T-cell (primary cell): ENCODE data around the gene ARRDC3. TPM values are rescaled to one million over a fixed set of nuclear protein-coding genes. Genes with fewer than 3 reads are reported as not detected.
"Not testable (repeated sequence)": the region's sequence is repeated elsewhere in the genome, so short reads cannot be mapped to it uniquely, and the experiment has no call there.

ENCODE experiments used
- ATAC-seq, 4 experiments: fragments of 200-7000 bp in 3 of 4; fragments of 150-1000 bp in 1 of 4; cut with Tn5 transposase; replicated peaks in 1 of 4; 1 replicate in 3 of 4; 2 replicates in 1 of 4; pipeline ENCODE4 v1.10.0; 2021; ENCODE audit warnings: moderate library complexity in 3 of 4, mild to moderate bottlenecking in 2 of 4, moderate number of reproducible peaks in 1 of 4
- CTCF ChIA-PET, 2 donors: fragments of 300-600 bp; sonication (Branson Sonifier 250); formaldehyde crosslinking; loops; one replicate each; lab custom pipeline; 2022; ENCODE audit warnings: antibody characterized with exemption in 2 of 2; lab: Charles Lee
- POLR2A ChIA-PET, 2 donors: fragments of 300-600 bp; sonication (Branson Sonifier 250); formaldehyde crosslinking; loops; one replicate each; lab custom pipeline; 2022; ENCODE audit warnings: antibody characterized with exemption in 2 of 2; lab: Charles Lee
- DNase-seq, 35 experiments: peaks; one replicate each; pipeline versions ENCODE4 v3.0.0 to v3.0.0-alpha.2; 2013 to 2023
- H3K27ac ChIP-seq: one replicate; pipeline ENCODE4 v1.5.1; 2013; ENCODE audit warnings: low read length
- H3K27me3 ChIP-seq, 2 experiments: replicated peaks in 1 of 2; 1 replicate in 1 of 2; 2 replicates in 1 of 2; pipeline versions ENCODE4 v1.6.1 to v1.7.0; 2013; ENCODE audit warnings: low read length in 1 of 2, mixed read lengths in 1 of 2; ENCODE audit not compliant: control insufficient read depth in 2 of 2, insufficient read depth in 2 of 2; ENCODE audit errors: extremely low read depth in 1 of 2
- H3K36me3 ChIP-seq, 2 donors: 1 replicate in 1 of 2; 2 replicates in 1 of 2; pipeline versions ENCODE4 v1.6.1 to v1.7.0; 2013; ENCODE audit warnings: low read length in 1 of 2; ENCODE audit not compliant: control insufficient read depth in 2 of 2, insufficient read depth in 1 of 2; ENCODE audit errors: extremely low read depth in 1 of 2
- H3K4me1 ChIP-seq, 2 experiments: 1 replicate in 1 of 2; 2 replicates in 1 of 2; pipeline versions ENCODE4 v1.6.1 to v1.7.0; 2013; ENCODE audit warnings: low read length in 2 of 2, mixed read lengths in 1 of 2; ENCODE audit not compliant: insufficient read depth in 2 of 2, control insufficient read depth in 1 of 2; ENCODE audit errors: extremely low read depth in 1 of 2
- H3K4me3 ChIP-seq, 2 donors: 1 replicate in 1 of 2; 2 replicates in 1 of 2; pipeline versions ENCODE4 v1.5.1 to v1.7.0; 2013; ENCODE audit warnings: mild to moderate bottlenecking in 2 of 2, low read length in 1 of 2, moderate library complexity in 1 of 2; ENCODE audit not compliant: control insufficient read depth in 1 of 2; ENCODE audit errors: extremely low read depth in 1 of 2
- H3K9me3 ChIP-seq: 2 replicates; pipeline ENCODE4 v1.7.0; 2013
- H3K27ac Mint-ChIP-seq, 2 donors: one replicate each; pipeline ENCODE4 v1.8.0; 2020 to 2021; ENCODE audit warnings: mild to moderate bottlenecking in 2 of 2, mixed read lengths in 2 of 2
- H3K27me3 Mint-ChIP-seq, 2 donors: one replicate each; pipeline ENCODE4 v1.8.0; 2021 to 2022; ENCODE audit warnings: mixed read lengths in 2 of 2
- H3K36me3 Mint-ChIP-seq: one replicate; pipeline ENCODE4 v1.8.0; 2021; ENCODE audit warnings: mixed read lengths
- H3K4me1 Mint-ChIP-seq, 3 donors: one replicate each; pipeline ENCODE4 v1.8.0; 2020 to 2022; ENCODE audit warnings: mixed read lengths in 3 of 3, mild to moderate bottlenecking in 1 of 3
- H3K4me3 Mint-ChIP-seq, 3 donors: one replicate each; pipeline ENCODE4 v1.8.0; 2020 to 2022; ENCODE audit warnings: mild to moderate bottlenecking in 3 of 3, mixed read lengths in 3 of 3, moderate library complexity in 3 of 3
- H3K9me3 Mint-ChIP-seq, 3 donors: one replicate each; pipeline ENCODE4 v1.8.0; 2020 to 2022; ENCODE audit warnings: mixed read lengths in 3 of 3
- WGBS: methylation state at CpG from one replicate; pipeline ENCODE4 v1.1.5; 2013; ENCODE audit warnings: missing lambda C conversion rate; ENCODE audit not compliant: insufficient coverage; 5-methylcytosine and 5-hydroxymethylcytosine counted together
- total RNA-seq, 35 experiments: library from RNA in 6 of 35; stranded (reverse) in 6 of 35; fragments of 120-200 nt in 1 of 35; gene quantifications; one replicate each; pipeline versions ENCODE4 v1.2.1 to v1.2.4 and lab custom pipeline; 2013 to 2026

The ARRDC3 gene
- total RNA-seq, 5 donors from 2014 or later (not counting 1 experiment from before 2014, with no cell fraction given) = 107 to 219 (median 127) TPM

DNA sequence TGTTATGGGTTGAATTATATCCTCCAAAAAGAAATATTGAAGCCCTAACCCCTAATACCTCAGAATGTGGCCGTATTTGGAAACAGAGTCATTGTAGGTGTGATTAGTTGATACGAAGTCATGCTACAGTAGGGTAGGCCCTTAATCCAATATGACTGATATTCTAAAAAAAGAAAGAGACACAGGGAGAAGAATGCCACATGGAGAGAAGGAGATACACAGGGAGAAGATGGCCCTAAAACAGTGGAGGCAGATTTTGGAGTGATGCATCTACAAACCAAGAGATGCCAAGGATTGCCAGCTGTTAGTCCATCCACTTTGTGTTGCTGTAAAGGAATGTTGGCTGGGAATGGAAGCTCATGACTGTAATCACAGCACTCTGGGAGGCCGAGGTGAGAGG, 21.3 kb downstream of the ARRDC3 start:
- Mint-ChIP-seq H3K27ac (peak overlapping the region in 1 of 2 donors; percentile 37), H3K36me3 (peaks cover 9% of the 10 kb centered on the region), H3K9me3 (peaks cover 10 to 13% (median 10%) of the 10 kb centered on the region in 3 donors), H3K4me1 (peaks cover 10 to 14% (median 12%) of the 10 kb centered on the region in 3 donors), H3K27me3 (peaks cover 0 to 1% of the 10 kb centered on the region in 2 donors), H3K4me3 (no peak overlapping the region)
- POLR2A ChIA-PET = interaction anchor here (0.6 to 1.1 kb wide), 3 partner anchors 14 to 45 kb away, joined by 3 to 5 read pairs (median 3); no protein-coding TSS in a partner anchor
- H3K27ac ChIP-seq = no peak overlapping the region
- CTCF ChIA-PET = interaction anchor here (0.5 to 1.4 kb wide), 4 partner anchors 11 to 115 kb away, joined by 3 to 4 read pairs (median 4); no protein-coding TSS in a partner anchor
- peaks cover 0 to under 1% of the 10 kb centered on the region in 2 donors for H3K36me3 ChIP-seq
- no peaks in the 10 kb centered on the region for H3K4me1 ChIP-seq
- DNase-seq (no peak), ATAC-seq (no peak)
- peaks cover 0 to 7% of the 10 kb centered on the region in 2 experiments for H3K27me3 ChIP-seq
- no peaks in the 10 kb centered on the region for H3K9me3 ChIP-seq
- no peak overlapping the region for H3K4me3 ChIP-seq
- WGBS = 80% methylated on average over 1 of the region's 3 CpGs

- H3K4me3 ChIP-seq = no peak overlapping the region
- peaks cover 0 to 1% of the 10 kb centered on the region in 2 donors for H3K27me3 Mint-ChIP-seq
- peaks cover 10 to 14% (median 12%) of the 10 kb centered on the region in 3 donors for H3K4me1 Mint-ChIP-seq
- no peak overlapping the region for H3K27ac ChIP-seq
- peaks cover 10 to 13% (median 10%) of the 10 kb centered on the region in 3 donors for H3K9me3 Mint-ChIP-seq
- 50% methylated on average over 2 of the region's 6 CpGs for WGBS
- peak in 3 of 4 experiments; percentile 31 to 52 (median 45) for ATAC-seq
- H3K36me3 ChIP-seq = no peaks in the 10 kb centered on the region
- H3K27ac Mint-ChIP-seq = peak overlapping the region; percentile 37 to 77
- H3K4me1 ChIP-seq = no peaks in the 10 kb centered on the region
- no peaks in the 10 kb centered on the region for H3K9me3 ChIP-seq
- POLR2A ChIA-PET = interaction anchor here in 1 of 2 donors (1.1 kb wide), 1 partner anchor 17 kb away, joined by 3 read pairs; no protein-coding TSS in a partner anchor
- CTCF ChIA-PET = interaction anchor here in 1 of 2 donors (1.4 kb wide), 1 partner anchor 24 kb away, joined by 4 read pairs; no protein-coding TSS in a partner anchor
- peaks cover 4% of the 10 kb centered on the region for H3K36me3 Mint-ChIP-seq
- peaks cover 0 to 7% of the 10 kb centered on the region in 2 experiments for H3K27me3 ChIP-seq
- DNase-seq = peak in 1 of 35 experiments; percentile 38
- no peak overlapping the region for H3K4me3 Mint-ChIP-seq
Measured at GRCh38 chr5:91361055-91361701, 21.9 kb downstream of the ARRDC3 start.

DNA sequence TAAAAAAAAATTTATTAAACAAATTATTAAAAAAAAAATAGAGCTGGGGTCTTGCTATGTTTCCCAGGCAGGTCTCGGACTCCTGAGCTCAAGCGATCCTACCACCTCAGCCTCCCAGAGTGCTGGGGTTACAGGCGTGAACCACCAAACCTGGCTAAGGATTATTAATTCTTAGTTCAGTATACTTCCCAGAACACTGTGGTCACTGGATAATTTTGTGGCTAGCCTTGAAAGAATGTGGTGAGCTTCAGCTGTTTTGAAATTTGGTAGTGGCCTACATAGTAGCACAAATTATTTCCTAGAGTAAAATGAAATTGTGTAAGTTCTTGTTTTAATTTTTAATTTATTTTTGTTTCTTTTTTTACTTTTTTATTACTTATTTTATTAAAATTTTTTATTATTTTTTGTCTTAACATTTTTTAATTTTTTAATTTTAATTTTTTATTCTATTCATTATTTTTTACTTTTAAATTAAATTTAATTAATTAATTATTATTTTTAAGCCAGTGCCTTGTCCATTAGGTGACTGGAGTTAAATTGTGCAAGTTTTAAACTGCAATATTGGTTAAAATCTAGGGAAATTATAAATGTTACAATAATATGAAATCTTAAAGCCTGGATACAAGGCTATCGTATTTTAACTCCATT, 23.0 kb downstream of the ARRDC3 start:
- no peak overlapping the region for H3K4me3 ChIP-seq
- H3K4me3 Mint-ChIP-seq = no peak overlapping the region
- POLR2A ChIA-PET = interaction anchor here in 1 of 2 donors (0.6 kb wide), 1 partner anchor 13 kb away, joined by 3 read pairs; no protein-coding TSS in a partner anchor
- no CpG with 5 or more reads among the region's 4 CpGs for WGBS
- H3K27me3 Mint-ChIP-seq = peaks cover 0 to 1% of the 10 kb centered on the region in 2 donors
- DNase-seq (no peak), ATAC-seq (no peak)
- H3K27ac ChIP-seq = no peak overlapping the region
- peaks cover 10 to 13% (median 10%) of the 10 kb centered on the region in 3 donors for H3K9me3 Mint-ChIP-seq
- H3K36me3 ChIP-seq = no peaks in the 10 kb centered on the region
- peaks cover 0 to 7% of the 10 kb centered on the region in 2 experiments for H3K27me3 ChIP-seq
- H3K27ac Mint-ChIP-seq = no peak overlapping the region
- H3K9me3 ChIP-seq = no peaks in the 10 kb centered on the region
- no peaks in the 10 kb centered on the region for H3K4me1 ChIP-seq
- CTCF ChIA-PET = no interaction called here
- H3K4me1 Mint-ChIP-seq = peaks cover 10 to 14% (median 12%) of the 10 kb centered on the region in 3 donors
- H3K36me3 Mint-ChIP-seq = no peaks in the 10 kb centered on the region

DNA sequence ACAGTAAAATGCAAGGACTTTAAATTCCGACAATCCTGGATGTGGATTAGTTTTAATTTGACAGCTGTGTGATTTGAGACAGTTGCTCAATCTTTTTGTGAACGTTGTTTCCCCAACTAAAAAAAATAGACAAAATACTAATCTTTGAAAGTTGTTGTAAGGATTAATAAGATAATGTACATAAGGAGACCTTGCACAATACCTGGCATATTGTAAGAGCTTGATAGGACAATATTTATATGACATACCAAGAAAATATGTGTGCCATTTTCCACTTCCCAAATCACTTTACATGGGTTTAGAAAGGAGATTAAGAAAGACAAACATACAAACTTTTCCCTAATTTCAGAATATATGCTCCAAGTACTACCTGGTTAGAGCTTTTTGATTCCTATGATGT, 25.3 kb downstream of the ARRDC3 start:
- Mint-ChIP-seq H3K9me3 (peaks cover 10 to 13% (median 10%) of the 10 kb centered on the region in 3 donors), H3K27ac (no peak overlapping the region), H3K4me3 (no peak overlapping the region), H3K27me3 (peaks cover 0 to 1% of the 10 kb centered on the region in 2 donors), H3K36me3 (no peaks in the 10 kb centered on the region), H3K4me1 (peaks cover 10 to 14% (median 12%) of the 10 kb centered on the region in 3 donors)
- DNase-seq (no peak), ATAC-seq (no peak)
- H3K9me3 ChIP-seq = no peaks in the 10 kb centered on the region
- ChIA-PET POLR2A (no interaction called here), CTCF (interaction anchor here (0.6 to 1.3 kb wide), 2 partner anchors 22 to 27 kb away, joined by 3 read pairs; no protein-coding TSS in a partner anchor)
- H3K27me3 ChIP-seq = peaks cover 0 to 5% of the 10 kb centered on the region in 2 experiments
- H3K4me3 ChIP-seq = no peak overlapping the region
- H3K36me3 ChIP-seq = no peaks in the 10 kb centered on the region
- H3K27ac ChIP-seq = no peak overlapping the region
- H3K4me1 ChIP-seq = no peaks in the 10 kb centered on the region
- WGBS = no CpG with 5 or more reads among the region's 2 CpGs

- 100% methylated on average over 5 of the region's 8 CpGs for WGBS
- Histone ChIP-seq H3K4me3 (no peak overlapping the region), H3K27ac (no peak overlapping the region), H3K4me1 (no peaks in the 10 kb centered on the region), H3K9me3 (no peaks in the 10 kb centered on the region), H3K36me3 (no peaks in the 10 kb centered on the region), H3K27me3 (peaks cover 0 to 5% of the 10 kb centered on the region in 2 experiments)
- H3K27ac Mint-ChIP-seq = no peak overlapping the region
- peaks cover 10 to 13% (median 10%) of the 10 kb centered on the region in 3 donors for H3K9me3 Mint-ChIP-seq
- peaks cover 0 to 1% of the 10 kb centered on the region in 2 donors for H3K27me3 Mint-ChIP-seq
- POLR2A ChIA-PET = no interaction called here
- CTCF ChIA-PET = interaction anchor here (0.6 to 1.3 kb wide), 2 partner anchors 28 to 115 kb away, joined by 3 to 5 read pairs; no protein-coding TSS in a partner anchor
- no peak for DNase-seq
- no peak for ATAC-seq
- H3K36me3 Mint-ChIP-seq = no peaks in the 10 kb centered on the region
- H3K4me1 Mint-ChIP-seq = peaks cover 10 to 12% (median 10%) of the 10 kb centered on the region in 3 donors
- H3K4me3 Mint-ChIP-seq = no peak overlapping the region
Measured at GRCh38 chr5:91357012-91357634, 26.0 kb downstream of the ARRDC3 start.

- not testable (repeated sequence) for ATAC-seq, H3K27me3 ChIP-seq, H3K4me1 ChIP-seq, H3K9me3 ChIP-seq, H3K36me3 ChIP-seq, H3K27ac Mint-ChIP-seq, H3K4me3 Mint-ChIP-seq, H3K27me3 Mint-ChIP-seq, H3K36me3 Mint-ChIP-seq, H3K9me3 Mint-ChIP-seq, H3K4me3 ChIP-seq, H3K27ac ChIP-seq, H3K4me1 Mint-ChIP-seq
- CTCF ChIA-PET = interaction anchor here in 1 of 2 donors (0.7 kb wide), 1 partner anchor 61 kb away, joined by 4 read pairs; no protein-coding TSS in a partner anchor
- peak in 1 of 35 experiments; percentile 2 for DNase-seq
- WGBS = no CpG with 5 or more reads among the region's 4 CpGs
- POLR2A ChIA-PET = interaction anchor here in 1 of 2 donors (0.9 kb wide), 1 partner anchor 12 kb away, joined by 4 read pairs; no protein-coding TSS in a partner anchor
Measured at GRCh38 chr5:91354867-91355266, 28.2 kb downstream of the ARRDC3 start.
